ENCODE measurements around the gene PCDHB10.
"Not testable (repeated sequence)": the region's sequence is repeated elsewhere in the genome, so short reads cannot be mapped to it uniquely, and the experiment has no call there.

The PCDHB10 gene

DNA sequence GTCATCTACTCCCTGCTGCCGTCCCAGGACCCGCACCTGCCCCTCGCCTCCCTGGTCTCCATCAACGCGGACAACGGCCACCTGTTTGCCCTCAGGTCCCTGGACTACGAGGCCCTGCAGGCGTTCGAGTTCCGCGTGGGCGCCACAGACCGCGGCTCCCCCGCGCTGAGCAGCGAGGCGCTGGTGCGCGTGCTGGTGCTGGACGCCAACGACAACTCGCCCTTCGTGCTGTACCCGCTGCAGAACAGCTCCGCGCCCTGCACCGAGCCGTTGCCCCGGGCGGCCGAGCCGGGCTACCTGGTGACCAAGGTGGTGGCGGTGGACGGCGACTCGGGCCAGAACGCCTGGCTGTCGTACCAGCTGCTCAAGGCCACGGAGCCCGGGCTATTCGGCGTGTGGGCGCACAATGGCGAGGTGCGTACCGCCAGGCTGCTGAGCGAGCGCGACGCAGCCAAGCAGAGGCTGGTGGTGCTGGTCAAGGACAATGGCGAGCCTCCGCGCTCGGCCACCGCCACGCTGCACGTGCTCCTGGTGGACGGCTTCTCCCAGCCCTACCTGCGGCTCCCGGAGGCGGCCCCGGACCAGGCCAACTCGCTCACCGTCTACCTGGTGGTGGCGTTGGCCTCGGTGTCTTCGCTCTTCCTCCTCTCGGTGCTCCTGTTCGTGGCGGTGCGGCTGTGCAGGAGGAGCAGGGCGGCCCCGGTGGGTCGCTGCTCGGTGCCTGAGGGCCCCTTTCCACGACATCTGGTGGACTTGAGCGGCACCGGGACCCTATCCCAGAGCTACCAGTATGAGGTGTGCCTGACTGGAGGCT, 17.7 kb upstream of the PCDHB10 start:
- not testable (repeated sequence) for H3K27me3 ChIP-seq (ENCODE audit: control insufficient read depth, insufficient read depth, low read length); H3K9me3 ChIP-seq (replicated peaks; ENCODE audit: low read length); H3K4me1 ChIP-seq (ENCODE audit: control insufficient read depth, insufficient read depth, low read length); H3K9ac ChIP-seq (ENCODE audit: low read depth, low read length); H3K4me3 ChIP-seq (ENCODE audit: low read length); H3K36me3 ChIP-seq (ENCODE audit: insufficient read depth, low read length); H3K4me2 ChIP-seq (ENCODE audit: low read length)

DNA sequence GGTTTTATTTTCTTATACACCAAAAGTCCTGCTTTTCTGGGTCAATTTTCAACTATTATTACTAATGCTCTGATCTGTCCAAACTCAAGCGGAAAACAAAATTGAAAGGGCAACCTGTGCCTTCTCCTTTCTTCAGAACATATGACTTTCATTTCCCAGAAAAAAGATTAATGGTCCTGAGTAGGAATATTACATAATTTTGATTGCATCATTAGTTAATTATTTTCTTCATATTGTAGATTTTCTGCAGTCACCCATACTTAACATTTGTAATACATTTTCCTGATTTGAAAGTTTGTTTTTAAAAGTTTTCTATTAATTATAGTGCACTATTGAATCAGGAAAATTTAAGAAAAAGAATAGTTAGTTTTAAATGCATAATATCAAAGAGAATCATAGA, 16.2 kb upstream of the PCDHB10 start:
- H3K9ac ChIP-seq (ENCODE audit: low read depth, low read length) = no peak overlapping the region
- no peaks in the 10 kb centered on the region for H3K36me3 ChIP-seq (ENCODE audit: insufficient read depth, low read length)
- H3K27me3 ChIP-seq (ENCODE audit: control insufficient read depth, insufficient read depth, low read length) = no peaks in the 10 kb centered on the region
- no peak overlapping the region for H3K4me3 ChIP-seq (ENCODE audit: low read length)
- no peaks in the 10 kb centered on the region for H3K9me3 ChIP-seq (replicated peaks; ENCODE audit: low read length)
- no peaks in the 10 kb centered on the region for H3K4me1 ChIP-seq (ENCODE audit: control insufficient read depth, insufficient read depth, low read length)
- H3K4me2 ChIP-seq (ENCODE audit: low read length) = no peak overlapping the region

DNA sequence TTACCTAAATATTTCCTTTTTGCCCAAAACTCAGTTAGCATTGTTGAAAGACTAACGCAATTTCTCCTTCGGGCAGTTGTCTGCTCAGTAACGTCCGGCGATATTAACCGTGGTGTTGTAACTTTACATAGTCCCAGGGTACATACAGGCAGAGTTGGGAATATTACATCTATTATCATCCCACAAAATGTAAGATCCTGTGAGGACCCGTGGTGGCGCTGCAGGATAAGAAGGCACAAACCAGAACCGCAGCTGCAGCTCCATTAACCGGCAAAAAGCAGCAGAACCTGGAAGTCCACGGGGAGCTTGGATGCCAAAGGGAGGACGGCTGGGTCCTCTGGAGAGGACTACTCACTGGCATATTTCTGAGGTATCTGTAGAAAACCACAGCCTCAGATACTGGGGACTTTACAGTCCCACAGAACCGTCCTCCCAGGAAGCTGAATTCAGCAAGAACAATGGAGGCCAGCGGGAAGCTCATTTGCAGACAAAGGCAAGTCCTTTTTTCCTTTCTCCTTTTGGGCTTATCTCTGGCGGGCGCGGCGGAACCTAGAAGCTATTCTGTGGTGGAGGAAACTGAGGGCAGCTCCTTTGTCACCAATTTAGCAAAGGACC, 14.5 kb upstream of the PCDHB10 start, which contains the start of gene PCDHB8:
Gene PCDHB8, plus strand, starts transcription at position 214 of the 615 bp plus-strand sequence. Its CDS starts 245 bp downstream, at position 459.
- not testable (repeated sequence) for H3K4me3 ChIP-seq (ENCODE audit: low read length); H3K27me3 ChIP-seq (ENCODE audit: control insufficient read depth, insufficient read depth, low read length); H3K9ac ChIP-seq (ENCODE audit: low read depth, low read length)

DNA sequence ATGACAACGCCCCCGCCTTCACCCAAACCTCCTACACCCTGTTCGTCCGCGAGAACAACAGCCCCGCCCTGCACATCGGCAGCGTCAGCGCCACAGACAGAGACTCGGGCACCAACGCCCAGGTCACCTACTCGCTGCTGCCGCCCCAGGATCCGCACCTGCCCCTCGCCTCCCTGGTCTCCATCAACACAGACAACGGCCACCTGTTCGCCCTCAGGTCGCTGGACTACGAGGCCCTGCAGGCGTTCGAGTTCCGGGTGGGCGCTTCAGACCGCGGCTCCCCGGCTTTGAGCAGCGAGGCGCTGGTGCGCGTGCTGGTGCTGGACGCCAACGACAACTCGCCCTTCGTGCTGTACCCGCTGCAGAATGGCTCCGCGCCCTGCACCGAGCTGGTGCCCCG, 12.8 kb upstream of the PCDHB10 start:
- not testable (repeated sequence) for H3K9me3 ChIP-seq (replicated peaks; ENCODE audit: low read length); H3K4me1 ChIP-seq (ENCODE audit: control insufficient read depth, insufficient read depth, low read length); H3K9ac ChIP-seq (ENCODE audit: low read depth, low read length); H3K27me3 ChIP-seq (ENCODE audit: control insufficient read depth, insufficient read depth, low read length); H3K4me3 ChIP-seq (ENCODE audit: low read length); H3K4me2 ChIP-seq (ENCODE audit: low read length); H3K36me3 ChIP-seq (ENCODE audit: insufficient read depth, low read length)

More for the DNA sequence above, 14.5 kb upstream of the PCDHB10 start, which contains the start of gene PCDHB8:
- H3K9me3 ChIP-seq (replicated peaks; ENCODE audit: low read length); H3K36me3 ChIP-seq (ENCODE audit: insufficient read depth, low read length); H3K4me1 ChIP-seq (ENCODE audit: control insufficient read depth, insufficient read depth, low read length); H3K4me2 ChIP-seq (ENCODE audit: low read length): not testable (repeated sequence)

DNA sequence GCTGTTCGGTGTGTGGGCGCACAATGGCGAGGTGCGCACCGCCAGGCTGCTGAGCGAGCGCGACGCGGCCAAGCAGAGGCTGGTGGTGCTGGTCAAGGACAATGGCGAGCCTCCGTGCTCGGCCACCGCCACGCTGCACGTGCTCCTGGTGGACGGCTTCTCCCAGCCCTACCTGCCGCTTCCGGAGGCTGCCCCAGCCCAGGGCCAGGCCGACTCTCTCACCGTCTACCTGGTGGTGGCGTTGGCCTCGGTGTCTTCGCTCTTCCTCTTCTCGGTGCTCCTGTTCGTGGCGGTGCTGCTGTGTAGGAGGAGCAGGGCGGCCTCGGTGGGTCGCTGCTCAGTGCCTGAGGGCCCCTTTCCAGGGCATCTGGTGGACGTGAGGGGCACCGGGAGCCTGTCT, 12.3 kb upstream of the PCDHB10 start:
- not testable (repeated sequence) for H3K4me1 ChIP-seq (ENCODE audit: control insufficient read depth, insufficient read depth, low read length); H3K36me3 ChIP-seq (ENCODE audit: insufficient read depth, low read length); H3K9me3 ChIP-seq (replicated peaks; ENCODE audit: low read length); H3K4me3 ChIP-seq (ENCODE audit: low read length); H3K27me3 ChIP-seq (ENCODE audit: control insufficient read depth, insufficient read depth, low read length); H3K4me2 ChIP-seq (ENCODE audit: low read length); H3K9ac ChIP-seq (ENCODE audit: low read depth, low read length)

DNA sequence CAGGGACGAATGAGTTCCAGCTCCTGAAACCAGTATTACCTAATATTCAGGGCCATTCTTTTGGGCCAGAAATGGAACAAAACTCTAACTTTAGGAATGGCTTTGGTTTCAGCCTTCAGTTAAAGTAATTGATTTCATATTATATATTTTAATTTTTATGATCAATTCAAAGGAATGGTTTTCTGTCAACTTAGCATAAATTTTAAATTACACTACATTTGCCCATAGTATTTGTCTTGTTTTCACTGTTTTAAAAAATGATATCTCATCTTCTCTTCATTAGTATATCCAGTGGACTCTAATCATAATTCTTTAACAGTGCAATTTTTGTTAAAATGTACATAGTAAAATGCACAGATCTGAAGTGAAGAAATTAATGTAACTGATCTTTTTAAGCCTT, 11.8 kb upstream of the PCDHB10 start:
- Histone ChIP-seq H3K27me3 (ENCODE audit: control insufficient read depth, insufficient read depth, low read length) (no peaks in the 10 kb centered on the region), H3K9ac (ENCODE audit: low read depth, low read length) (no peak overlapping the region), H3K4me1 (ENCODE audit: control insufficient read depth, insufficient read depth, low read length) (no peaks in the 10 kb centered on the region), H3K4me3 (ENCODE audit: low read length) (no peak overlapping the region), H3K9me3 (replicated peaks; ENCODE audit: low read length) (no peaks in the 10 kb centered on the region), H3K36me3 (ENCODE audit: insufficient read depth, low read length) (no peaks in the 10 kb centered on the region), H3K4me2 (ENCODE audit: low read length) (no peak overlapping the region)

DNA sequence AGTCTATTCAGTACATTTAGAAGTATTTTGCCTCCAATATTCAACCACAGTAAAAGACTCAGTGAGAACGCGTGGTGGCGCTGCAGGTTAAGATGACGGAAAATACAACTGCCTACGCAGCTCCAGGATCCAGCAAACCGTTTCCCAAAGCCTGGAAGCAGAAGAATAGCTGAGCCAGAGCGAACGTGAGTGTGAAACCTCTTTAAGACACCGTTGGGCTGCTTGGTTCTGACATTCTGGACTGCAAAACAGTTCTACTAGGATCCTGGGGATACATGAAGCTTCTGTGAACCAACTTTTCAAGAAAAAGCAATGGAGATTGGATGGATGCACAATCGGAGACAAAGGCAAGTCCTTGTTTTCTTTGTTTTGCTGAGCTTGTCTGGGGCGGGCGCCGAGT, 9.9 kb upstream of the PCDHB10 start, which contains the start of gene PCDHB16:
Gene PCDHB16, plus strand, starts transcription at position 140 of the 400 bp plus-strand sequence. Its CDS starts 173 bp downstream, at position 313.
- peak within 1 kb of the TSS; percentile 64 for H3K4me3 ChIP-seq (ENCODE audit: low read length)

DNA sequence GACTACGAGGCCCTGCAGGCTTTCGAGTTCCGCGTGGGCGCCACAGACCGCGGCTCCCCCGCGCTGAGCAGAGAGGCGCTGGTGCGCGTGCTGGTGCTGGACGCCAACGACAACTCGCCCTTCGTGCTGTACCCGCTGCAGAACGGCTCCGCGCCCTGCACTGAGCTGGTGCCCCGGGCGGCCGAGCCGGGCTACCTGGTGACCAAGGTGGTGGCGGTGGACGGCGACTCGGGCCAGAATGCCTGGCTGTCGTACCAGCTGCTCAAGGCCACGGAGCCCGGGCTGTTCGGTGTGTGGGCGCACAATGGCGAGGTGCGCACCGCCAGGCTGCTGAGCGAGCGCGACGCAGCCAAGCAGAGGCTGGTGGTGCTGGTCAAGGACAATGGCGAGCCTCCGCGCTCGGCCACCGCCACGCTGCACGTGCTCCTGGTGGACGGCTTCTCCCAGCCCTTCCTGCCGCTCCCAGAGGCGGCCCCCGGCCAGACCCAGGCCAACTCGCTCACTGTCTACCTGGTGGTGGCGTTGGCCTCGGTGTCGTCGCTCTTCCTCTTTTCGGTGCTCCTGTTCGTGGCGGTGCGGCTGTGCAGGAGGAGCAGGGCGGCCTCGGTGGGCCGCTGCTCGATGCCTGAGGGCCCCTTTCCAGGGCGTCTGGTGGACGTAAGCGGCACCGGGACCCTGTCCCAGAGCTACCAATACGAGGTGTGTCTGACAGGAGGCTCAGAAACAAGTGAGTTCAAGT, 7.9 kb upstream of the PCDHB10 start:
- H3K4me2 ChIP-seq (ENCODE audit: low read length); H3K9me3 ChIP-seq (replicated peaks; ENCODE audit: low read length); H3K36me3 ChIP-seq (ENCODE audit: insufficient read depth, low read length); H3K9ac ChIP-seq (ENCODE audit: low read depth, low read length); H3K27me3 ChIP-seq (ENCODE audit: control insufficient read depth, insufficient read depth, low read length); H3K4me3 ChIP-seq (ENCODE audit: low read length); H3K4me1 ChIP-seq (ENCODE audit: control insufficient read depth, insufficient read depth, low read length): not testable (repeated sequence)

More for the DNA sequence above, 9.9 kb upstream of the PCDHB10 start, which contains the start of gene PCDHB16:
- H3K4me2 ChIP-seq (ENCODE audit: low read length) = peak within 1 kb of the TSS; percentile 58
- no peaks in the 10 kb centered on the region for H3K9me3 ChIP-seq (replicated peaks; ENCODE audit: low read length)
- no peaks in the 10 kb centered on the region for H3K27me3 ChIP-seq (ENCODE audit: control insufficient read depth, insufficient read depth, low read length)
- no peaks in the 10 kb centered on the region for H3K4me1 ChIP-seq (ENCODE audit: control insufficient read depth, insufficient read depth, low read length)
- no peaks in the 10 kb centered on the region for H3K36me3 ChIP-seq (ENCODE audit: insufficient read depth, low read length)
- H3K9ac ChIP-seq (ENCODE audit: low read depth, low read length) = peak within 1 kb of the TSS; percentile 59

DNA sequence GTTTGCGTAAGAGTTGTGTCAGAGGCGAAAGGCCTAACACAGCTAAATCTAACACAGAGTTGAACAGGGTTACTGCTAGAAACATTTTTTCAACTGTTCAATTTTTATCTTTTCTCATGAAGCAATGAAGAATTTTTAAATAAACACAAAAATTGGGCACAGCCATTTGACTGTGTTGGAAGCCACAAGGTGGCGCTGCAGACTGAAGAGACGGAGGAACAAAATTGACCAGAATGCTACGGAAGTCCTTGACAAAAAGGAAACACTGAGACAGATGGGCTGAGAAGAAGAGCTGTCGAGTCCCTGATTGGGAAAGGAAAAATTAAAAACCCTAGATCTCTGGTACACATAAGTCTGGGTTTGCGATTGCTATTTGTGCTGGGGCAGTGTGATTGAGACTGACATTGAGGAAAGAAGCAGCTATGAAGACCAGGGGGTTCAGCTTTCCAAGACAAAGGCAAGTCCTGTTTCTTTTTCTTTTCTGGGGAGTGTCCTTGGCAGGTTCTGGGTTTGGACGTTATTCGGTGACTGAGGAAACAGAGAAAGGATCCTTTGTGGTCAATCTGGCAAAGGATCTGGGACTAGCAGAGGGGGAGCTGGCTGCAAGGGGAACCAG, 5.1 kb upstream of the PCDHB10 start, which contains the start of gene PCDHB9:
Gene PCDHB9, plus strand, starts transcription at position 265 of the 616 bp plus-strand sequence. Its CDS starts 158 bp downstream, at position 423.
- no peak within 1 kb of the TSS for H3K9ac ChIP-seq (ENCODE audit: low read depth, low read length)
- peak within 1 kb of the TSS; percentile 52 for H3K4me2 ChIP-seq (ENCODE audit: low read length)
- H3K9me3 ChIP-seq (replicated peaks; ENCODE audit: low read length) = no peaks in the 10 kb centered on the region
- no peaks in the 10 kb centered on the region for H3K36me3 ChIP-seq (ENCODE audit: insufficient read depth, low read length)
- no peaks in the 10 kb centered on the region for H3K4me1 ChIP-seq (ENCODE audit: control insufficient read depth, insufficient read depth, low read length)
- H3K4me3 ChIP-seq (ENCODE audit: low read length) = peak within 1 kb of the TSS; percentile 55
- H3K27me3 ChIP-seq (ENCODE audit: control insufficient read depth, insufficient read depth, low read length) = no peaks in the 10 kb centered on the region

DNA sequence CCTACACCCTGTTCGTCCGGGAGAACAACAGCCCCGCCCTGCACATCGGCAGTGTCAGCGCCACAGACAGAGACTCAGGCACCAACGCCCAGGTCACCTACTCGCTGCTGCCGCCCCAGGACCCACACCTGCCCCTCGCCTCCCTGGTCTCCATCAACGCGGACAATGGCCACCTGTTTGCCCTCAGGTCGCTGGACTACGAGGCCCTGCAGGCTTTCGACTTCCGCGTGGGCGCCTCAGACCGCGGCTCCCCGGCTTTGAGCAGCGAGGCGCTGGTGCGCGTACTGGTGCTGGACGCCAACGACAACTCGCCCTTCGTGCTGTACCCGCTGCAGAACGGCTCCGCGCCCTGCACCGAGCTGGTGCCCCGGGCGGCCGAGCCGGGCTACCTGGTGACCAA, 3.5 kb upstream of the PCDHB10 start:
- H3K4me3 ChIP-seq (ENCODE audit: low read length); H3K36me3 ChIP-seq (ENCODE audit: insufficient read depth, low read length); H3K4me2 ChIP-seq (ENCODE audit: low read length); H3K27me3 ChIP-seq (ENCODE audit: control insufficient read depth, insufficient read depth, low read length); H3K9ac ChIP-seq (ENCODE audit: low read depth, low read length); H3K4me1 ChIP-seq (ENCODE audit: control insufficient read depth, insufficient read depth, low read length); H3K9me3 ChIP-seq (replicated peaks; ENCODE audit: low read length): not testable (repeated sequence)

DNA sequence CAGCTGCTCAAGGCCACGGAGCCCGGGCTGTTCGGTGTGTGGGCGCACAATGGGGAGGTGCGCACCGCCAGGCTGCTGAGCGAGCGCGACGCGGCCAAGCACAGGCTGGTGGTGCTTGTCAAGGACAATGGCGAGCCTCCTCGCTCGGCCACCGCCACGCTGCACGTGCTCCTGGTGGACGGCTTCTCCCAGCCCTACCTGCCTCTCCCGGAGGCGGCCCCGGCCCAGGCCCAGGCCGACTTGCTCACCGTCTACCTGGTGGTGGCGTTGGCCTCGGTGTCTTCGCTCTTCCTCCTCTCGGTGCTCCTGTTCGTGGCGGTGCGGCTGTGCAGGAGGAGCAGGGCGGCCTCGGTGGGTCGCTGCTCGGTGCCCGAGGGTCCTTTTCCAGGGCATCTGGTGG, 3.0 kb upstream of the PCDHB10 start:
- H3K36me3 ChIP-seq (ENCODE audit: insufficient read depth, low read length); H3K9ac ChIP-seq (ENCODE audit: low read depth, low read length); H3K4me1 ChIP-seq (ENCODE audit: control insufficient read depth, insufficient read depth, low read length); H3K4me2 ChIP-seq (ENCODE audit: low read length); H3K9me3 ChIP-seq (replicated peaks; ENCODE audit: low read length); H3K27me3 ChIP-seq (ENCODE audit: control insufficient read depth, insufficient read depth, low read length); H3K4me3 ChIP-seq (ENCODE audit: low read length): not testable (repeated sequence)

All from skeletal muscle satellite cell (primary cell).